Activated naive CD8-positive, alpha-beta T cell treated with anti-CD3 and anti-CD28 coated beads, Interleukin-2, amount 50 U/mL, for 24 hours (primary cell): Measurements from ENCODE around the gene TMEM116.
"Not testable (repeated sequence)": the region's sequence is repeated elsewhere in the genome, so short reads cannot be mapped to it uniquely, and the experiment has no call there.

ENCODE experiments used
- ATAC-seq: fragments of 150-1000 bp; cut with Tn5 transposase; one replicate; pipeline ENCODE4 v1.10.0; 2021
- DNase-seq: peaks from one replicate; pipeline ENCODE4 v3.0.0; 2021
- H3K27ac Mint-ChIP-seq: one replicate; pipeline ENCODE4 v1.8.0; 2021; ENCODE audit warnings: mild to moderate bottlenecking, mixed read lengths
- H3K27me3 Mint-ChIP-seq: one replicate; pipeline ENCODE4 v1.8.0; 2021; ENCODE audit warnings: mixed read lengths
- H3K36me3 Mint-ChIP-seq: one replicate; pipeline ENCODE4 v1.8.0; 2021; ENCODE audit warnings: low read depth, mixed read lengths
- H3K4me1 Mint-ChIP-seq: one replicate; pipeline ENCODE4 v1.8.0; 2021; ENCODE audit warnings: mixed read lengths
- H3K4me3 Mint-ChIP-seq: one replicate; pipeline ENCODE4 v1.8.0; 2021; ENCODE audit warnings: mild to moderate bottlenecking, moderate library complexity, mixed read lengths
- H3K9me3 Mint-ChIP-seq: one replicate; pipeline ENCODE4 v1.8.0; 2021; ENCODE audit warnings: mixed read lengths

The TMEM116 gene

DNA sequence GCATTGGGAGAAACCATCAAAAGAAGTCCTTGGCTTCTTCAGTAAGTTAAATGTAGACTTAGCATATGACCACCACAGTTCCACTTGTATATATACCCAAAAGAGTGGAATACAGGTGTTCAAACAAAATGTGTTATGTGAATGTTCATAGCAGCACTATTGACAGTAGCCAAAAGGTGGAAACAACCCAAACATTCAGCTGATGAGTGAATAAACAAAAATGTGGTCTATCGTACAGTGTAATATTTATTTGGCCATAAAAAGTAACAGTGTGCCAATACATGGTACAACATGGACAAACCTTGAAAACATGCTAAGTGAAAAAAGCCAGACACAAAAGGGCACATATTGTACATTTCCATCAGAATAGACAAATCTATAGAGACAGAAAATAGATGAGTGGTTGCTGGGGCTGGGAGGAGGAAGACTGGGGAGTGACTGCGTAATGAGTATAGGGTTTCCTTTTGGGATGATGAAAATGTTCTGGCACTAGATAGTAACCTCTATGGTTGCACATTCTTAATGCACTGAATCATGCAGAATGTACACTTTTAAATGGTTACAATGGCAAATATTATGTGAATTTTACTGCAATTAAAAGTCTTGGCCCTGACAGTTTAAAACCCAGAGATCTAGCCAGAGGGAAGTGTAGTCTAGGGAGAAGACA lies 5.7 kb upstream of the TMEM116 start:
- peak overlapping the region; percentile 23 for H3K27ac Mint-ChIP-seq
- H3K4me3 Mint-ChIP-seq: no peak overlapping the region
- no peaks in the 10 kb centered on the region for H3K27me3 Mint-ChIP-seq
- ATAC-seq: no peak
- H3K36me3 Mint-ChIP-seq: peaks cover 55% of the 10 kb centered on the region
- H3K9me3 Mint-ChIP-seq: peaks cover 8% of the 10 kb centered on the region
- H3K4me1 Mint-ChIP-seq: peaks cover 57% of the 10 kb centered on the region
- no peak for DNase-seq

DNA sequence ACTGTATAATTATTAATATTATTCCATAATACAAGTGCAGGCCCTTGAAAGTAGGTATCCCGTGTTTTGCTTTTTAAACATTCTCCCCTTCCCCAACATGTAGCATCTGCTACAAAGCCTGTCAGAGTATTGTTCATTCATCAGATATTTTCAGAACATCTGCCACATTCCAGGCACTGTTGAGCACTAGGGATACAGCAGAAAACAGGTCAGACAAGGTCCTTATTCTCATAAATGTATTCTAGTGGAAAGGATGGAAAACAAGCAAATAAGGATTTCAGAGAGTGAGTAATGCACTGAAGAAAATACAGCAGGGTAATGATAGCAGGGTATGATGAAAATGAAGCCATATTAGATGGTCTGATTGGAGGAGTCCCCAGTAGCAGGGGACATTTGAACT lies 4.1 kb upstream of the TMEM116 start:
- Mint-ChIP-seq H3K9me3 (peaks cover 8% of the 10 kb centered on the region), H3K4me3 (no peak overlapping the region), H3K36me3 (peaks cover 50% of the 10 kb centered on the region)

DNA sequence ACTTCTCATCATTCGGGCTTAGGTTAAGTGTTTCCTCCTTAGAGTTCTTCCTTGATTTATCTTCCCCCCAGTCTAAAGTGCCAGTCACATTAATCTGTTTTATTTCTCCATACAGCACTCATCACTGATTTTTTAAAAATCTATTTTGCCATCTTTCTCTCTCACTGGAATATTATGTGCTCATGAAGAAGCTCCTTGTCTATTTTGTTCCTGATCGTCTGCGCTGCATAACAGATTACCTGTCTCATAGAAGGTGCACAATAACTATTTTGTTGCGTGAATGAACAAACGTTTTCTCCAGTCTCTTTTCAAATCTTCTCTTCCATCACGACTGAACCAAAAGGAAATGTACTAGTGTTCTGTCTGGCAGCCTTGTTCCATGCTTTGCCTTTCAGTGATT lies 3.0 kb upstream of the TMEM116 start:
- no peak for ATAC-seq
- Mint-ChIP-seq H3K27me3 (no peaks in the 10 kb centered on the region), H3K27ac (peak overlapping the region; percentile 58), H3K36me3 (peaks cover 51% of the 10 kb centered on the region), H3K9me3 (peaks cover 8% of the 10 kb centered on the region), H3K4me1 (peaks cover 63% of the 10 kb centered on the region), H3K4me3 (peak overlapping the region; percentile 41)
- DNase-seq: no peak

More for the DNA sequence above, 4.1 kb upstream of the TMEM116 start:
- no peak for DNase-seq
- peaks cover 53% of the 10 kb centered on the region for H3K4me1 Mint-ChIP-seq
- H3K27me3 Mint-ChIP-seq: no peaks in the 10 kb centered on the region
- no peak for ATAC-seq
- H3K27ac Mint-ChIP-seq: no peak overlapping the region

DNA sequence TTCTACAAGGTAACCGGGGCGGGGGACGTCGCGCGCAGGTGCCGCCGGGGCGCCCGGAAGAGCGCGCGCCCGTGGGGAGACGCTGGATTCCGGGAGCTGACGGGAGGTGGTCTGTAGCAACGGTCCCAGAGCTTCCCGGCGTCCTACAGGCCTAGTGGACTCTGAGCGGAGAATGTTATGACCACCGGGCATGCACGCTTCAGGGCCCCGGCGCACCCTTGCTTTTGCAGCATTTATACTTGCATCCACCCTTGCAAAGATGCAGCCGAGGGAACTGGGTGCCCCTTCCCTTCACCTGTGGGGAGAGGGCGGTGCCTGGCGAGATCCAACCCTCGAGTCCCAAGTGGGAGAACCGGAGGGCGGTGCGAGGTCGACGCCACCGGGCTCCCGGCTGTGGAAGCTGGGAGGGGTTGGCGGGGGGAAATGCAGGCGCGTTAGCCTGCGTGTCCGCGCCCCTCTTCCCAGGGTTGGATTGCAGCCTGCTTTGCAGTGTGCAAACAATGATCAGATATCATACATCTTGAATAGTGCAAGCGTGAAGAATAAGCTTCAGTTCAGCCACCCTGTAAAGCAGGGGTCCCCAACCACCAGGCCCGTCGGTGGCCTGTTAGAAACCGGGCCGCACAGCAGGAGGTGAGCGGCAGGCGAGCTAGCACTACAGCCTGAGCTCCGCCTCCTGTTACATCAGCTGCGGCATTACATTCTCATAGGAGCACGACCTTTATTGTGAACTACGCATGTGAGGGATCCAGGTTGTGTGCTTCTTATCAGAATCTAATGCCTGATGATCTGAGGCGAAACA lies 837 bp upstream of the TMEM116 start:
- H3K36me3 Mint-ChIP-seq: peaks cover 48% of the 10 kb centered on the region
- DNase-seq (peak; percentile 76), ATAC-seq (peak; percentile 74)
- peak overlapping the region; percentile 98 for H3K27ac Mint-ChIP-seq
- H3K9me3 Mint-ChIP-seq: peaks cover 8% of the 10 kb centered on the region
- no peaks in the 10 kb centered on the region for H3K27me3 Mint-ChIP-seq
- H3K4me3 Mint-ChIP-seq: peak overlapping the region; percentile 96
- H3K4me1 Mint-ChIP-seq: peaks cover 62% of the 10 kb centered on the region

DNA sequence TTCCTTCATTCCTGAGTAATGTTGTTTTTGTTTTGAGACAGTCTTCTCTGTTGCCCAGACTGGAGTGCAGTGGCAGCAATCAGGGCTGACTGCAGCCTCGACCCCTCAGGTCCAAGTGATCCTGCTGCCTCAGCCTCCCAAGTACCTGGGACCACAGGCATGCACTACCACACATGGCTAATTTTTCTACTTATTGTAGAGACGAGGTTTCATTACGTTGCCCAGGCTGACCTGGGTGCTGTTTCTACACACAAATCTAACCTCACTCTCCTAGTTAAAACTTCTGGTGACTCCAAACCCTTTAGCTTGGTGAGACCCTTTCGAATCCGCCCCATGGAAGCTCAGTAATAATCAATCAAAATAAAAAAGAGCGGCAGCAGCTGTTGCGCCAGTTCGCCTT lies 1.3 kb downstream of the TMEM116 start:
- Mint-ChIP-seq H3K36me3 (peaks cover 34% of the 10 kb centered on the region), H3K27me3 (no peaks in the 10 kb centered on the region), H3K27ac (peak overlapping the region; percentile 98), H3K9me3 (peaks cover 8% of the 10 kb centered on the region), H3K4me3 (peak overlapping the region; percentile 96), H3K4me1 (peaks cover 51% of the 10 kb centered on the region)
- DNase-seq: no peak
- no peak for ATAC-seq

DNA sequence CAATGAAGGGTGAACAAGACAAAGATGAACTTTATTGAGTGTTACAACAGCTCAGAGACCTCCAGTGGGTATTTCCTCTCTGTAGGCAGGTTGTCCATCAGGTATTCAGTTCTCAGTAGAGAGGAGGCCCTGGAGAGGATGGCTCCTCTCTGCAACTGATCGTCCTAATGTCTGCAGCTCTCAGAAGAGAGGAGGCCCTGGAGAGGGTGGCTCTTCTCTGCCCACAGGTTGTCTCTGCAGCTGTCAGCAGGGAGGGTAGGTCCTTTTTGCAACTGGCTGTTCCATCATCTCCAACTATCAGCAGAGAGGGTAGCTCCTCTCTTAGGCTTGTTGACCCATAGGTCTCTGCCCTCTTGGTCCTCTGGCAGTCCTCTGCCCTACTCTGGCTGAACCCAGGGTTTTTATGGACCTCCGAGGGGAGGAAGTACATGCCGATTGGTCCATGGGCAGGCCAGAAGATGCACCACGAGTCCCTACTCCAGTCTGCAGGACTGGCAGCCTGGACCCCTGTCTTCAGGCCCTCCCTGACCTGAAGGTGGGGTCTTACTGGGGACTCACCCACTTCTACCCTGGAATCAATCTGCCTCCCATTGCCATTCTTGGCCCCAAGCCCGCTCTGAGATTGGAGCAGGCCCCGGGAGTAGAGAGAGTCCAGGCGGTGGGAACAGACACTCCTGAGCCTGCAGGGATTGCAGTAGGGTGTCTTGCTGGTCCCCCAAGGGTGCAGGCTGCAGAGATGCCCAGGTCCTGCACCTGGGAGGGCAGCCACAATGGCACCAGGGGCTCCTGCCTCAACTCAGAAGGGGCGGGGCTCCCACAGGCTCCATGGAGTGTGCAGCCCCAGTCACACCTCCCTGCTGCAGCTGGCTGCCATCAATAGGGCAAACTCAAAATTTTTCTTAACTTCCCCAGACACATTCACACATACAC lies 2.3 kb downstream of the TMEM116 start:
- H3K27ac Mint-ChIP-seq: no peak overlapping the region
- H3K4me3 Mint-ChIP-seq: peak overlapping the region; percentile 96
- peaks cover 1% of the 10 kb centered on the region for H3K9me3 Mint-ChIP-seq
- peaks cover 26% of the 10 kb centered on the region for H3K36me3 Mint-ChIP-seq
- ATAC-seq: no peak
- H3K27me3 Mint-ChIP-seq: no peaks in the 10 kb centered on the region
- H3K4me1 Mint-ChIP-seq: peaks cover 53% of the 10 kb centered on the region
- no peak for DNase-seq

DNA sequence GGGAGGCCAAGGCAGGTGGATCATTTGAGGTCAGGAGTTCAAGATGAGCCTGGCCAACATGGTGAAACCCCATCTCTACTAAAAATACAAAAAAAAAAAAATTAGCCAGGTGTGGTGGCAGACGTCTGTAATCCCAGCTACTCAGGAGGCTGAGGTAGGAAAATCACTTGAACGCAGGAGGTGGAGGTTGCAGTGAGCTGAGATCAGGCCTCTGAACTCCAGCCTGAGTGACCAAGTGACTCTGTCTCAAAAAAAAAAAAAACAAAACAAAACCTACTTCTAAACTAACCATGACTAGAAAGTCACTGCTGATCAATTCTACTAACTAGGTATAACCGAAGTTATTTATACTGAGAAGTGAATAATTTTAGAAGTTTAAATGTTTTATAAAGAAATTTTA lies 3.4 kb downstream of the TMEM116 start:
- H3K27me3 Mint-ChIP-seq, DNase-seq, ATAC-seq, H3K27ac Mint-ChIP-seq, H3K4me3 Mint-ChIP-seq, H3K9me3 Mint-ChIP-seq: not testable (repeated sequence)
- Mint-ChIP-seq H3K36me3 (peaks cover 21% of the 10 kb centered on the region), H3K4me1 (peaks cover 50% of the 10 kb centered on the region)

DNA sequence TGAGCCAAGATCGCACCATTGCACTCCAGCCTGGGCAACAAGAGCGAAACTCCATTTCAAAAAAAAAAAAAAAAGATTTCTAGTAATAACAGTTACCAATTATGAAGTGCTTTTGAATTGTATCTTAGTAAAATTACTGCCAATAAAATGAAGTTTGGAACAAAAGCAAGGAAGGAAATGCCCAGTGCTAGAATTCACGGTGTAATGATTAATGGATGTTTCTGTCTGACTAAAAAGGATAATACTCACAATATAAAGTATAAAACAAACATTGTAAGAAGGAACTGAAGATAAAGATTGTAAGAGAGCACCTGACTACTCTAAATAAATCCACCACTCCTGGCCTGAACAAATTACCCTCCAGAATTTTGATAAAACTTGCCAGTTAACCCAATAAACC lies 4.0 kb downstream of the TMEM116 start:
- no peak for ATAC-seq
- Mint-ChIP-seq H3K36me3 (peaks cover 16% of the 10 kb centered on the region), H3K4me3 (no peak overlapping the region), H3K9me3 (no peaks in the 10 kb centered on the region), H3K4me1 (peaks cover 45% of the 10 kb centered on the region), H3K27me3 (no peaks in the 10 kb centered on the region), H3K27ac (peak overlapping the region; percentile 41)
- no peak for DNase-seq

DNA sequence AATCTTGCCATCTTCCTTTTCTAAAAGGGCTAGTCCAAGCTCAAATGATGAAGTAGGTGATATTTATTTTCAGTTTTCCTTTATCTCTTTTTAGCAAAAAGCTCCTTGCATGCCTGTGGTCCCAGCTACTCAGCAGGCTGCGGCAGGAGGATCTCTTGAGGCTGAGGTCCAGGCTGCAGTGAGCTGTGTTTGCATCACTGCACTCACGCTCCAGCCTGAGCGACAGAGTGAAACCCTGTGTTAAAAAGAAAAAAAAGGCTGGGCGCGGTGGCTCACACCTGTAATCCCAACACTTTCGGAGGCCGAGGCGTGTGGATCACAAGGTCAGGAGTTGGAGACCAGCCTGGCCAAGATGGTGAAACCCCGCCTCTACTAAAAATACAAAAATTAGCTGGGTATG lies 5.0 kb downstream of the TMEM116 start:
- Mint-ChIP-seq H3K9me3 (no peaks in the 10 kb centered on the region), H3K4me3 (no peak overlapping the region), H3K27me3 (no peaks in the 10 kb centered on the region), H3K36me3 (peaks cover 19% of the 10 kb centered on the region), H3K27ac (no peak overlapping the region), H3K4me1 (peaks cover 46% of the 10 kb centered on the region)
- ATAC-seq (no peak), DNase-seq (no peak)

DNA sequence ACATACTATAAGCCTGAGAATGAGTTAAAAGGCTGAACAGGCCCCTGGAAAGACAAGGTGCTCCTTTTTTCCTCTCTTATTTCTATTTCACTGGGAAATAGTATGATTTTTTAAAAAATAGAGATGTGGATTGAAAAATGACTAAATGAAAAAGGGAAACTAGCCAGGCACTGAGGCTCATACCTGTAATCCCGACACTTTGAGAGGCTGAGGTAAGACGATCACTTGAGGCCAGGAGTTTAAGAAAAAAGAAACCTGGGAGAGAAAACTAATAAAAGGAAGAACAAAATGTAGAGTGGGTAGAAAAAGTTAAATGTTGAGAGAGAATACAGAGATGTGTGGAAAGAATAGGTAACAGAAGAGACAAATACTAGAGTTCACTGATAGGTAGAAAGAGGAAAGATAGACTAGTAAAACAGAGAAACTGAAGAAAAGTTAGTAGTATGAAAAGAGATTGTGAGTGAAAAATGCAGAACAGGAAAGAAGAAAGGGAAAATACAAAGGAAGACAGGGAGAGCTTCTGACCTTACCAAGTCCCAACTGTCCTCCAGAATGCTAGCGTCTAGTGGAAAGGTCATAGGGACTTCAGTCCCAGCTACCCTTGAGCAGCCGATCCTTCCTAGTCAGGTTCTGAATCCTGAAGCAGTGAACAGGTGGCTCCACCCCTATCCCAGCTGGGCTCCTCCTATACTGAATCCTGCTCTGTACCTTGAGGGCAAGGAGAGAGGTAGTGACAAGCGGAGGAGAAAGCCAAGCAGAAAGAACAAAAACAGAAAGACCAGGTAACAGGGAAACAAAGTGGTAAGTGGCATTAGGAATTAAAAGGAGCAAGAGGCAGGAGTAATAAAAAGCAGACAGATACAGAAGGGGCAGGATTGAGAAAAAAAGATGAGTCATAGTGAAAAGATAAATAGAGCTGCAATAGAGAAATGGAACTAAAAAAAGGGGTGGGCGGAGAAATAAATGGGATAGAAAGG lies 7.3 kb downstream of the TMEM116 start:
- Mint-ChIP-seq H3K27me3 (no peaks in the 10 kb centered on the region), H3K4me1 (peaks cover 49% of the 10 kb centered on the region), H3K4me3 (no peak overlapping the region), H3K36me3 (peaks cover 5% of the 10 kb centered on the region), H3K27ac (peak overlapping the region; percentile 7), H3K9me3 (no peaks in the 10 kb centered on the region)
- ATAC-seq (no peak), DNase-seq (no peak)

DNA sequence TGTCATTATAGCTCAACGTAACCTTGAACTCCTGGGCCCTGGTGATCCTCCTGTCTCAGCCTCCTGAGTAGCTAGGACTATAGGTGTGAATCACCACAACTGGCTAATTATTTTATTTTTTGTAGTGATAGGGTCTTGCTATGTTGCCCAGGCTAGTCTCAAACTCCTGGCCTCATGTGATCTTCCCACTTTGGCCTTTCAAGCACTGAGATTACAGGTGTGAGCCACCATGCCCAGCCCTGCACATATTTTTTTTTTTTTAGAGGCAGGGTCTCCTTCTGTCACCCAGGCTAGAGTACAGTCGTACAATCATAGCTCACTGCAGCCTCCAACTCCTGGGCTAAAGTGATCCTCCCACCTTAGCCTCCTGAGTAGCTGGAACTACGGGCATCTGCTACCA lies 8.9 kb downstream of the TMEM116 start:
- no peak overlapping the region for H3K27ac Mint-ChIP-seq
- ATAC-seq: no peak
- no peak for DNase-seq
- no peaks in the 10 kb centered on the region for H3K27me3 Mint-ChIP-seq
- H3K4me1 Mint-ChIP-seq: peaks cover 57% of the 10 kb centered on the region
- H3K36me3 Mint-ChIP-seq: peaks cover 5% of the 10 kb centered on the region
- H3K4me3 Mint-ChIP-seq: no peak overlapping the region
- no peaks in the 10 kb centered on the region for H3K9me3 Mint-ChIP-seq

DNA sequence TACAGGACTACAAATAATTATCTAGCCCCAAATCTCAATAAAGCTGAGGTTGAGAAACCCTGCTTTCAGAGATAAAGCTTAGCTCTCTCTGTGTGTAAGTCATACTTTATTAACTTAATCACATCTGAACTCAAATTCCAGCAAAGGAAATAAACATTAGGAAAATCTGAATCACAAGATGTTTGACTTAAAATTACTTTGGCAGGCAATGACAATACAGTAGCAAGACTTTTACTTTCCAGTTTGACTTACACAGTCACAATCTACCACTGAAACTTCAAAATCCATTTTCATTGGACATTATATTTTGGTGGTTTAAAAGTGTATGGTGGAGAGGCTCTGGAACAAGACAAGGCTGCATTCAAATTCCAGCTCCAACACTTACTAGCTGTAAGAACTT lies 11.4 kb downstream of the TMEM116 start:
- H3K36me3 Mint-ChIP-seq: peaks cover 5% of the 10 kb centered on the region
- peak overlapping the region; percentile 80 for H3K27ac Mint-ChIP-seq

DNA sequence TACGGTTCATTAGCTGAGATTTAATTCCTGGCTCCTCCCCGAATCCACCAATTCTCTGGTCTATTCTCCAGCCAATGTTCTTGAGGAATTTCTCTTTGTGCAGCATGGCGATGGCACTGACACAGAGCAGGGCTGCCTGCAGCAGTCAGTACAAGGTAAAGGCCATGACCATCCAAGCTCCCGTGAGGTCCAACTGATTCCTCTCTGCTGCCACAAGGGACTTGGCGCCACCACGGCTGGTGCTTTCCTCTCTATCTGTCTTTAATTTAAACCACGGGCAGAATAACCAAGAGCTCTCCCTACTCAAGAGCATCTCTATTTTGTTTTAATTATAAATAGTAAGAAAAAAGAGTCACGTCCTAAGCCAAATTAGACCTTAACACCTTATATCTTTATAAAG lies 12.1 kb downstream of the TMEM116 start:
- DNase-seq (no peak), ATAC-seq (no peak)
- H3K36me3 Mint-ChIP-seq: peaks cover 5% of the 10 kb centered on the region
- no peaks in the 10 kb centered on the region for H3K27me3 Mint-ChIP-seq
- no peaks in the 10 kb centered on the region for H3K9me3 Mint-ChIP-seq
- H3K4me3 Mint-ChIP-seq: peak overlapping the region; percentile 32
- H3K4me1 Mint-ChIP-seq: peaks cover 66% of the 10 kb centered on the region
- H3K27ac Mint-ChIP-seq: peak overlapping the region; percentile 80

More for the DNA sequence above, 11.4 kb downstream of the TMEM116 start:
- DNase-seq (no peak), ATAC-seq (peak; percentile 92)
- Mint-ChIP-seq H3K27me3 (no peaks in the 10 kb centered on the region), H3K9me3 (no peaks in the 10 kb centered on the region), H3K4me3 (peak overlapping the region; percentile 10), H3K4me1 (peaks cover 67% of the 10 kb centered on the region)
